GM18511 (cell line): Measurements from ENCODE around the gene IGF2BP3.
"Not testable (repeated sequence)": the region's sequence is repeated elsewhere in the genome, so short reads cannot be mapped to it uniquely, and the experiment has no call there.

ENCODE experiments used
- ATAC-seq: cut with Tn5 transposase; IDR thresholded peaks from one replicate; pipeline ENCODE4 v1.9.1; 2021; ENCODE audit warnings: mild to moderate bottlenecking, moderate library complexity; ENCODE audit not compliant: unreplicated experiment

The IGF2BP3 gene

GRCh38 chr7:23343806-23344475, 126.3 kb downstream of the IGF2BP3 start:
- ATAC-seq: no peak

- no peak for ATAC-seq
Observed at GRCh38 chr7:23343102-23343501, 127.2 kb downstream of the IGF2BP3 start.

GRCh38 chr7:23341846-23342598, 128.3 kb downstream of the IGF2BP3 start:
- no peak for ATAC-seq

GRCh38 chr7:23338863-23339262, 131.4 kb downstream of the IGF2BP3 start:
- no peak for ATAC-seq

GRCh38 chr7:23338439-23338838, 131.9 kb downstream of the IGF2BP3 start:
- no peak for ATAC-seq

GRCh38 chr7:23337374-23337773, 132.9 kb downstream of the IGF2BP3 start:
- ATAC-seq: no peak

- ATAC-seq: no peak
Observed at GRCh38 chr7:23336799-23337283, 133.4 kb downstream of the IGF2BP3 start.

- ATAC-seq: no peak
Observed at GRCh38 chr7:23336086-23336485, 134.2 kb downstream of the IGF2BP3 start.

GRCh38 chr7:23335621-23336020, 134.7 kb downstream of the IGF2BP3 start:
- ATAC-seq: no peak

GRCh38 chr7:23335136-23335535, 135.2 kb downstream of the IGF2BP3 start:
- no peak for ATAC-seq

- ATAC-seq: no peak
Observed at GRCh38 chr7:23334482-23335056, 135.7 kb downstream of the IGF2BP3 start.

GRCh38 chr7:23333671-23334246, 136.5 kb downstream of the IGF2BP3 start:
- no peak for ATAC-seq

- ATAC-seq: no peak
Observed at GRCh38 chr7:23332910-23333612, 137.2 kb downstream of the IGF2BP3 start.

- ATAC-seq: no peak
Observed at GRCh38 chr7:23332193-23332592, 138.1 kb downstream of the IGF2BP3 start.

- no peak for ATAC-seq
Observed at GRCh38 chr7:23331132-23331531, 139.2 kb downstream of the IGF2BP3 start.

- ATAC-seq: no peak
Observed at GRCh38 chr7:23315366-23315765, 154.9 kb downstream of the IGF2BP3 start.

GRCh38 chr7:23312141-23312540, 158.2 kb downstream of the IGF2BP3 start:
- ATAC-seq: not testable (repeated sequence)

GRCh38 chr7:23308754-23309153, 161.5 kb downstream of the IGF2BP3 start:
- ATAC-seq: no peak

GRCh38 chr7:23306936-23307521, 163.3 kb downstream of the IGF2BP3 start:
- no peak for ATAC-seq

- ATAC-seq: peak; percentile 15
Observed at GRCh38 chr7:23299770-23300300, 170.5 kb downstream of the IGF2BP3 start.
